D721Med (cell line): ENCODE data around the gene CYB561A3.

Experiments used
- DNase-seq: peaks from one replicate; pipeline ENCODE4 v3.0.0; 2011; ENCODE audit warnings: low spot score; ENCODE audit not compliant: insufficient read length
- FAIRE-seq: peaks from 2 replicates; lab custom pipeline; 2011; peaks lifted over from hg19 to GRCh38; lab: Jason Lieb, UNC
- TF ChIP-seq, protein P1 (sequence below): IDR thresholded peaks from 2 replicates; pipeline ENCODE4 v1.5.1; 2012; ENCODE audit warnings: mild to moderate bottlenecking, control low read depth; ENCODE audit not compliant: insufficient read depth; ENCODE audit errors: missing control alignments

CYB561A3 gene

DNA sequence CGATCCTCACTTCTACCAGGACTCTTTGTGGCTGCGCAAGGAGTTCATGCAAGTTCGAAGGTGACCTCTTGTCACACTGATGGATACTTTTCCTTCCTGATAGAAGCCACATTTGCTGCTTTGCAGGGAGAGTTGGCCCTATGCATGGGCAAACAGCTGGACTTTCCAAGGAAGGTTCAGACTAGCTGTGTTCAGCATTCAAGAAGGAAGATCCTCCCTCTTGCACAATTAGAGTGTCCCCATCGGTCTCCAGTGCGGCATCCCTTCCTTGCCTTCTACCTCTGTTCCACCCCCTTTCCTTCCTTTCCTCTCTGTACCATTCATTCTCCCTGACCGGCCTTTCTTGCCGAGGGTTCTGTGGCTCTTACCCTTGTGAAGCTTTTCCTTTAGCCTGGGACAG is 7.0 kb upstream of the CYB561A3 start:
- DNase-seq (no peak), FAIRE-seq (no peak)
- TF ChIP-seq, protein P1, sequence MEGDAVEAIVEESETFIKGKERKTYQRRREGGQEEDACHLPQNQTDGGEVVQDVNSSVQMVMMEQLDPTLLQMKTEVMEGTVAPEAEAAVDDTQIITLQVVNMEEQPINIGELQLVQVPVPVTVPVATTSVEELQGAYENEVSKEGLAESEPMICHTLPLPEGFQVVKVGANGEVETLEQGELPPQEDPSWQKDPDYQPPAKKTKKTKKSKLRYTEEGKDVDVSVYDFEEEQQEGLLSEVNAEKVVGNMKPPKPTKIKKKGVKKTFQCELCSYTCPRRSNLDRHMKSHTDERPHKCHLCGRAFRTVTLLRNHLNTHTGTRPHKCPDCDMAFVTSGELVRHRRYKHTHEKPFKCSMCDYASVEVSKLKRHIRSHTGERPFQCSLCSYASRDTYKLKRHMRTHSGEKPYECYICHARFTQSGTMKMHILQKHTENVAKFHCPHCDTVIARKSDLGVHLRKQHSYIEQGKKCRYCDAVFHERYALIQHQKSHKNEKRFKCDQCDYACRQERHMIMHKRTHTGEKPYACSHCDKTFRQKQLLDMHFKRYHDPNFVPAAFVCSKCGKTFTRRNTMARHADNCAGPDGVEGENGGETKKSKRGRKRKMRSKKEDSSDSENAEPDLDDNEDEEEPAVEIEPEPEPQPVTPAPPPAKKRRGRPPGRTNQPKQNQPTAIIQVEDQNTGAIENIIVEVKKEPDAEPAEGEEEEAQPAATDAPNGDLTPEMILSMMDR, result no peak

DNA sequence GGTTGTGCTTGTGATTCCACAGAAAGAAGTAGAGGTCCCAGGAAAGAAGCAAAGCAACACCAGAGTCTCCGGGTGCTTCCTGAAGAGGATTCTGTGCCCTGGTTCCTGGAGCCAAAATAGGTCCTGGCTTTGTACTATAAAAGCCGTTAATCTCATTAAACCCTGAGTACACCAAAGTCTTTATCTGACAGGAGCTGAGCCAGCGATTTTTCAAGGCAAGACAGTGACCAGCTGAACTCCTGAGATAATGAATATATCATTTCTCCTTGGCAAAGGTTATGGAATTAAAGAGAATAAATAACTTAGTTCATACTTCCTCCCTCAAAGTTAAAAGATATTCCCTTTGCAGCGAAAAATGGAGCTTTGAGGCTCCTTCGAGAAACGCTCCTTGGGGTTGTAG is 5.7 kb upstream of the CYB561A3 start:
- TF ChIP-seq, protein P1, result no peak
- peak; percentile 21 for FAIRE-seq

GRCh38 chr11:61364012-61364675 is 2.5 kb upstream of the CYB561A3 start:
- FAIRE-seq, result no peak
- TF ChIP-seq, protein P1, result no peak

More for the DNA sequence above, 5.7 kb upstream of the CYB561A3 start:
- DNase-seq, result peak; percentile 82

GRCh38 chr11:61362542-61362875 is 827 bp upstream of the CYB561A3 start:
- FAIRE-seq (no peak), DNase-seq (no peak)
- TF ChIP-seq, protein P1, result no peak

More at GRCh38 chr11:61364012-61364675, 2.5 kb upstream of the CYB561A3 start:
- DNase-seq, result no peak

GRCh38 chr11:61361237-61361740 is 393 bp downstream of the CYB561A3 start:
- no peak for DNase-seq
- TF ChIP-seq, protein P1, result no peak
- no peak for FAIRE-seq

DNA sequence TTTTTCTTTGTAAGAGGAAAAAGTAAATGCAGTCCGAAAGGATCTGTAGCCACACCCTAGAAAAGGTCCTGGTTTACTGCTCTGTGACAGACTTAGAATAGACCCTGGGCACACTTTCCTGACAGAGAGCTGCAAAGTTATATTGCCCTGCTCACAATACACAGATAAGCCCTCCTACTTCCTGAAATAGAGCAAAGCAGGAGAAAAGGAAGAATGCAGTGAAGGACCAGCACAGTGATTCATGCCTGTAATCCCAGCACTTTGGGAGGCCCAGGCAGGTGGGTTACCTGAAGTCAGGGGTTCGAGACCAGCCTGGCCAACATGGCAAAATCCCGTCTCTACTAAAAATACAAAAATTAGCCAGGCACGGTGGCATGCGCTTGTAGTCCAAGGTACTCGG is 2.2 kb downstream of the CYB561A3 start:
- DNase-seq, result no peak
- FAIRE-seq, result no peak
- TF ChIP-seq, protein P1, result no peak

GRCh38 chr11:61358566-61358965 is 3.1 kb downstream of the CYB561A3 start:
- TF ChIP-seq, protein P1, result no peak
- DNase-seq, result no peak
- no peak for FAIRE-seq
